Fibroblast of lung (primary cell): ENCODE results near the gene UVRAG.

Experiments
- EZH2 ChIP-seq: IDR thresholded peaks from 2 replicates; pipeline ENCODE4 v1.5.1; 2012; ENCODE audit warnings: low read length, control low read depth, mild to moderate bottlenecking; ENCODE audit errors: missing control alignments
- TF ChIP-seq, protein P1 (sequence below), 2 donors: IDR thresholded peaks in 1 of 2; conservative IDR thresholded peaks in 1 of 2; 1 replicate in 1 of 2; 2 replicates in 1 of 2; pipeline ENCODE4 v1.5.1; 2011 to 2012; ENCODE audit warnings: low read length in 2 of 2, control low read depth in 1 of 2, inconsistent platforms in 1 of 2, low read depth in 1 of 2, mild to moderate bottlenecking in 1 of 2

DNA sequence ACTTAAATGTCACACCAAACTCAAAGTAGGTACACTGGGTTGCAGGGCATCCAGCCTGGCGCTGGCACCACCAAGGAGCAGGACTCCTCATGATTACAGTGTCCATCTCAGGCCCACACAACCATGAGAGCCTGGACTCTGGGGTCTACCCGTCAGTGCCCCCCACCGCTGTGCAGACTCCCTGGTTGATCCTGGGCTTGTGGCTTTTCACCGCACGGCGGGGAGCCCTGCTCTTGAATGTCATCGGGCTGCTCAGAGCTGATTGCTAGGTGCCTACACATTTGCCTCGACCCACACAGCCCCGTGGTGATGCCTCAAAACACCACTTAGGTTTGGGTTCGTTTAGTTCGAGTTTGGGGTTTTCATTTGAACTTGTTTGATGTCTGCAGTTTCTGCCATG, 328.3 kb downstream of the UVRAG start:
- no peak for TF ChIP-seq EZH2
- TF ChIP-seq, protein P1, sequence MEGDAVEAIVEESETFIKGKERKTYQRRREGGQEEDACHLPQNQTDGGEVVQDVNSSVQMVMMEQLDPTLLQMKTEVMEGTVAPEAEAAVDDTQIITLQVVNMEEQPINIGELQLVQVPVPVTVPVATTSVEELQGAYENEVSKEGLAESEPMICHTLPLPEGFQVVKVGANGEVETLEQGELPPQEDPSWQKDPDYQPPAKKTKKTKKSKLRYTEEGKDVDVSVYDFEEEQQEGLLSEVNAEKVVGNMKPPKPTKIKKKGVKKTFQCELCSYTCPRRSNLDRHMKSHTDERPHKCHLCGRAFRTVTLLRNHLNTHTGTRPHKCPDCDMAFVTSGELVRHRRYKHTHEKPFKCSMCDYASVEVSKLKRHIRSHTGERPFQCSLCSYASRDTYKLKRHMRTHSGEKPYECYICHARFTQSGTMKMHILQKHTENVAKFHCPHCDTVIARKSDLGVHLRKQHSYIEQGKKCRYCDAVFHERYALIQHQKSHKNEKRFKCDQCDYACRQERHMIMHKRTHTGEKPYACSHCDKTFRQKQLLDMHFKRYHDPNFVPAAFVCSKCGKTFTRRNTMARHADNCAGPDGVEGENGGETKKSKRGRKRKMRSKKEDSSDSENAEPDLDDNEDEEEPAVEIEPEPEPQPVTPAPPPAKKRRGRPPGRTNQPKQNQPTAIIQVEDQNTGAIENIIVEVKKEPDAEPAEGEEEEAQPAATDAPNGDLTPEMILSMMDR (conservative IDR thresholded peaks at IDR 0.05 in 1 of 2, IDR thresholded peaks at IDR 0.05 in 1 of 2; ENCODE audit: low read depth in 1 of 2, low read length in 2 of 2), result no peak
